Panc1 (cell line): ENCODE data around the gene MUL1. TPM values are rescaled to one million over a fixed set of nuclear protein-coding genes. Genes with fewer than 3 reads are reported as not detected.

ENCODE experiments used
- ATAC-seq: fragments of 200-7000 bp; cut with Tn5 transposase; 2 replicates; pipeline ENCODE4 v1.9.1; 2020; ENCODE audit warnings: mild to moderate bottlenecking, moderate library complexity
- BruUV-seq: library from RNA; stranded (reverse); fragments of 400-500 nt; replicated peaks from 2 replicates; lab custom pipeline; 2021; lab: Mats Ljungman, UMichigan
- CTCF ChIA-PET: fragments of 300-600 bp; sonication (Branson Sonifier 250); formaldehyde crosslinking; loops from one replicate; lab custom pipeline; 2022; ENCODE audit warnings: antibody characterized with exemption; lab: Charles Lee
- POLR2A ChIA-PET: fragments of 300-600 bp; sonication (Branson Sonifier 250); formaldehyde crosslinking; loops from one replicate; lab custom pipeline; 2022; ENCODE audit warnings: antibody characterized with exemption; lab: Charles Lee
- DNase-seq: peaks from one replicate; pipeline ENCODE4 v3.0.0-alpha.2; 2010; ENCODE audit warnings: low read depth, low spot score
- H3K27ac ChIP-seq: 2 replicates; pipeline ENCODE4 v1.5.1; 2011; ENCODE audit warnings: mild to moderate bottlenecking, low read length, inconsistent platforms
- H3K27me3 ChIP-seq: fragments of 200-500 bp; sonication (Bioruptor generic); 2 replicates; pipeline ENCODE4 v1.6.0; 2014; ENCODE audit warnings: low read length, inconsistent platforms; ENCODE audit not compliant: control insufficient read depth, insufficient read depth
- H3K36me3 ChIP-seq: fragments of 200-500 bp; sonication (Bioruptor generic); 2 replicates; pipeline ENCODE4 v1.5.1; 2014; ENCODE audit warnings: inconsistent platforms, mild to moderate bottlenecking, low read length, moderate library complexity; ENCODE audit not compliant: control insufficient read depth, insufficient read depth
- H3K4me1 ChIP-seq: 2 replicates; pipeline ENCODE4 v1.5.1; 2011; ENCODE audit warnings: inconsistent platforms, mild to moderate bottlenecking, low read length, moderate library complexity; ENCODE audit not compliant: control insufficient read depth, insufficient read depth
- H3K4me3 ChIP-seq, 2 experiments: 2 replicates each; pipeline ENCODE4 v1.5.1; 2011 to 2012; ENCODE audit warnings: low read depth in 2 of 2, low read length in 2 of 2, mild to moderate bottlenecking in 2 of 2, inconsistent platforms in 1 of 2, moderate library complexity in 1 of 2
- H3K9me3 ChIP-seq: fragments of 200-500 bp; sonication (Bioruptor generic); 2 replicates; pipeline ENCODE4 v1.5.1; 2014; ENCODE audit warnings: low read depth, mild to moderate bottlenecking, inconsistent platforms, low read length, moderate library complexity; ENCODE audit not compliant: control insufficient read depth, insufficient read depth
- POLR2AphosphoS5 ChIP-seq: IDR thresholded peaks from 2 replicates; pipeline ENCODE4 v1.6.1; 2012; ENCODE audit warnings: mild to moderate bottlenecking, low read depth, low read length, moderate library complexity
- SIN3A ChIP-seq: IDR thresholded peaks from 2 replicates; pipeline ENCODE4 v1.6.1; 2012; ENCODE audit warnings: low read depth, mild to moderate bottlenecking, low read length, moderate library complexity, borderline replicate concordance; ENCODE audit not compliant: insufficient read depth
- TCF7L2 ChIP-seq: IDR thresholded peaks from 2 replicates; pipeline ENCODE4 v1.6.1; 2011; ENCODE audit warnings: mild to moderate bottlenecking, low read depth, low read length, inconsistent platforms
- in situ Hi-C: cut with HindIII; loops from 2 replicates; pipeline ENCODE4 v1.10.0; 2016; ENCODE audit warnings: low sequenced_read_pairs, low pct_unique_long_range_greater_than_20kb
- intact Hi-C: fragments of 100-400 bp; cut with micrococcal nuclease; formaldehyde crosslinking; loops from one replicate; pipeline ENCODE4 v1.10.0; 2022; ENCODE audit not compliant: unreplicated experiment
- total RNA-seq: library from RNA; stranded (reverse); gene quantifications from one replicate; pipeline ENCODE4 v1.2.1, GENCODE V29; 2021; ENCODE audit not compliant: unreplicated experiment
- TF ChIP-seq, protein P1 (sequence below): fragments of 450-650 bp; IDR thresholded peaks from 2 replicates; pipeline ENCODE4 v1.5.1; 2017; ENCODE audit warnings: mild to moderate bottlenecking
- TF ChIP-seq, protein P2 (sequence below), 2 experiments: IDR thresholded peaks; 2 replicates each; pipeline ENCODE4 v1.6.1; 2011 to 2012; ENCODE audit warnings: low read depth in 2 of 2, control low read depth in 1 of 2, low read length in 1 of 2, mild to moderate bottlenecking in 1 of 2, moderate library complexity in 1 of 2; ENCODE audit not compliant: insufficient read depth in 1 of 2

Gene MUL1
- total RNA-seq, 1 experiment from 2014 or later = 39.4 TPM

DNA sequence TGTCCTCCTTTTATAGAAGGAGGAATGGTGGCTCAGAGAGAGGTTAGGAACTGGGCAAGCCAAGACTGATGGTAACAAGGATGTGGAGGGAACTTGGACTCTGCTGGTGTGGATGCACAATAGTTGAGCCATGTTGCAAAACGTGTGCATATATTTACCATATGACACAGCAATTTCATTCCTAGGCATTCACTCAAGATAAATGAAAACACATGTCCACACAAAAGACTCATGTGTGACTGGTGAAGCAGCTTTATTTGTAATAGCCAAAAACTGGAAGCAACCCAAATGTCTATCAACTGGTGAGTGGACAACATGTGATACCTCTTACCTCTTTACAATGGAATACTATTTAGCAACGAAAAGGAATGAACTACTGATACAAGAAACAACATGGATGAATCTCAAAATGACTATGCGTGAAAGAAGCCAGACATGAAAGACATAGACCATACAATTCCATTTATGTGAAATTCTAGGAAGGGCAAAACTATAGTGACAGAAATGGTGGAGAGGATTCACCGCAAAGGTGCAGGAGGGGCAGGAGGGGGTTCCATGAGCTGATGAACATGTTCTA, 58.1 kb downstream of the MUL1 start:
- no TSS peak for BruUV-seq
- Histone ChIP-seq H3K4me3 (no peak overlapping the region), H3K27ac (no peak overlapping the region), H3K9me3 (no peaks in the 10 kb centered on the region), H3K27me3 (no peaks in the 10 kb centered on the region; the same call in 1 of the 2 replicates), H3K36me3 (no peaks in the 10 kb centered on the region), H3K4me1 (no peaks in the 10 kb centered on the region)
- in situ Hi-C loops = no loop called here
- intact Hi-C loops = no loop called here
- ChIA-PET POLR2A (no interaction called here), CTCF (no interaction called here)
- TF ChIP-seq POLR2AphosphoS5 (no peak), TCF7L2 (no peak), SIN3A (no peak)
- TF ChIP-seq, protein P1, sequence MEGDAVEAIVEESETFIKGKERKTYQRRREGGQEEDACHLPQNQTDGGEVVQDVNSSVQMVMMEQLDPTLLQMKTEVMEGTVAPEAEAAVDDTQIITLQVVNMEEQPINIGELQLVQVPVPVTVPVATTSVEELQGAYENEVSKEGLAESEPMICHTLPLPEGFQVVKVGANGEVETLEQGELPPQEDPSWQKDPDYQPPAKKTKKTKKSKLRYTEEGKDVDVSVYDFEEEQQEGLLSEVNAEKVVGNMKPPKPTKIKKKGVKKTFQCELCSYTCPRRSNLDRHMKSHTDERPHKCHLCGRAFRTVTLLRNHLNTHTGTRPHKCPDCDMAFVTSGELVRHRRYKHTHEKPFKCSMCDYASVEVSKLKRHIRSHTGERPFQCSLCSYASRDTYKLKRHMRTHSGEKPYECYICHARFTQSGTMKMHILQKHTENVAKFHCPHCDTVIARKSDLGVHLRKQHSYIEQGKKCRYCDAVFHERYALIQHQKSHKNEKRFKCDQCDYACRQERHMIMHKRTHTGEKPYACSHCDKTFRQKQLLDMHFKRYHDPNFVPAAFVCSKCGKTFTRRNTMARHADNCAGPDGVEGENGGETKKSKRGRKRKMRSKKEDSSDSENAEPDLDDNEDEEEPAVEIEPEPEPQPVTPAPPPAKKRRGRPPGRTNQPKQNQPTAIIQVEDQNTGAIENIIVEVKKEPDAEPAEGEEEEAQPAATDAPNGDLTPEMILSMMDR = no peak
- TF ChIP-seq, protein P2, sequence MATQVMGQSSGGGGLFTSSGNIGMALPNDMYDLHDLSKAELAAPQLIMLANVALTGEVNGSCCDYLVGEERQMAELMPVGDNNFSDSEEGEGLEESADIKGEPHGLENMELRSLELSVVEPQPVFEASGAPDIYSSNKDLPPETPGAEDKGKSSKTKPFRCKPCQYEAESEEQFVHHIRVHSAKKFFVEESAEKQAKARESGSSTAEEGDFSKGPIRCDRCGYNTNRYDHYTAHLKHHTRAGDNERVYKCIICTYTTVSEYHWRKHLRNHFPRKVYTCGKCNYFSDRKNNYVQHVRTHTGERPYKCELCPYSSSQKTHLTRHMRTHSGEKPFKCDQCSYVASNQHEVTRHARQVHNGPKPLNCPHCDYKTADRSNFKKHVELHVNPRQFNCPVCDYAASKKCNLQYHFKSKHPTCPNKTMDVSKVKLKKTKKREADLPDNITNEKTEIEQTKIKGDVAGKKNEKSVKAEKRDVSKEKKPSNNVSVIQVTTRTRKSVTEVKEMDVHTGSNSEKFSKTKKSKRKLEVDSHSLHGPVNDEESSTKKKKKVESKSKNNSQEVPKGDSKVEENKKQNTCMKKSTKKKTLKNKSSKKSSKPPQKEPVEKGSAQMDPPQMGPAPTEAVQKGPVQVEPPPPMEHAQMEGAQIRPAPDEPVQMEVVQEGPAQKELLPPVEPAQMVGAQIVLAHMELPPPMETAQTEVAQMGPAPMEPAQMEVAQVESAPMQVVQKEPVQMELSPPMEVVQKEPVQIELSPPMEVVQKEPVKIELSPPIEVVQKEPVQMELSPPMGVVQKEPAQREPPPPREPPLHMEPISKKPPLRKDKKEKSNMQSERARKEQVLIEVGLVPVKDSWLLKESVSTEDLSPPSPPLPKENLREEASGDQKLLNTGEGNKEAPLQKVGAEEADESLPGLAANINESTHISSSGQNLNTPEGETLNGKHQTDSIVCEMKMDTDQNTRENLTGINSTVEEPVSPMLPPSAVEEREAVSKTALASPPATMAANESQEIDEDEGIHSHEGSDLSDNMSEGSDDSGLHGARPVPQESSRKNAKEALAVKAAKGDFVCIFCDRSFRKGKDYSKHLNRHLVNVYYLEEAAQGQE (IDR thresholded peaks at IDR 0.05; ENCODE audit: insufficient read depth in 1 of 2, low read depth in 2 of 2, low read length in 1 of 2) = no peak
- DNase-seq (no peak), ATAC-seq (no peak)

Other genes starting within 250 kb of the MUL1 start
- gene VWA5B1, start 217.3 kb downstream of the MUL1 start, total RNA-seq = not detected
- 4.4 TPM for gene CAMK2N1, start 21.9 kb downstream of the MUL1 start, total RNA-seq
- gene FAM43B, start 44.4 kb upstream of the MUL1 start, total RNA-seq = 3.0 TPM
- 0.62 TPM for gene CDA, start 80.9 kb upstream of the MUL1 start, total RNA-seq
- 32.1 TPM for gene PINK1, start 125.3 kb upstream of the MUL1 start, total RNA-seq
- gene DDOST, start 153.2 kb upstream of the MUL1 start, total RNA-seq = 337 TPM
- 3.9 TPM for gene KIF17, start 209.9 kb upstream of the MUL1 start, total RNA-seq
- 23.3 TPM for gene SH2D5, start 224.6 kb upstream of the MUL1 start, total RNA-seq